HAP-1 (cell line): Measurements from ENCODE around the gene GOLT1A.
A peak's percentile ranks its signal among the peaks of the same experiment; 100 is the strongest.

ENCODE experiments used
- DNase-seq, 2 experiments: peaks; one replicate each; pipeline ENCODE4 v3.0.0-alpha.2; 2016 to 2020; ENCODE audit warnings: low spot score in 2 of 2
- H3K27me3 ChIP-seq: fragments of 250-450 bp; sonication (Bioruptor Pico); 2 replicates; pipeline ENCODE4 v1.5.1; 2020; ENCODE audit warnings: low read depth, mild to moderate bottlenecking, moderate library complexity
- H3K36me3 ChIP-seq: fragments of 250-450 bp; sonication (Bioruptor Pico); replicated peaks from 2 replicates; pipeline ENCODE4 v1.5.1; 2020; ENCODE audit warnings: mild to moderate bottlenecking
- H3K4me1 ChIP-seq: fragments of 250-450 bp; sonication (Bioruptor Pico); 2 replicates; pipeline ENCODE4 v1.5.1; 2020; ENCODE audit warnings: mild to moderate bottlenecking
- H3K4me3 ChIP-seq: fragments of 250-450 bp; sonication (Bioruptor Pico); 2 replicates; pipeline ENCODE4 v1.5.1; 2020; ENCODE audit warnings: mild to moderate bottlenecking, moderate library complexity
- H3K9me3 ChIP-seq: fragments of 250-450 bp; sonication (Bioruptor Pico); 2 replicates; pipeline ENCODE4 v1.5.1; 2020; ENCODE audit warnings: mild to moderate bottlenecking, moderate library complexity
- in situ Hi-C: fragments of 300-500 bp; cut with MboI; formaldehyde crosslinking; loops from 3 replicates; pipeline ENCODE4 v1.14.3; 2020; ENCODE audit warnings: low sequenced_read_pairs, inconsistent platforms, mixed read lengths

Gene GOLT1A

DNA sequence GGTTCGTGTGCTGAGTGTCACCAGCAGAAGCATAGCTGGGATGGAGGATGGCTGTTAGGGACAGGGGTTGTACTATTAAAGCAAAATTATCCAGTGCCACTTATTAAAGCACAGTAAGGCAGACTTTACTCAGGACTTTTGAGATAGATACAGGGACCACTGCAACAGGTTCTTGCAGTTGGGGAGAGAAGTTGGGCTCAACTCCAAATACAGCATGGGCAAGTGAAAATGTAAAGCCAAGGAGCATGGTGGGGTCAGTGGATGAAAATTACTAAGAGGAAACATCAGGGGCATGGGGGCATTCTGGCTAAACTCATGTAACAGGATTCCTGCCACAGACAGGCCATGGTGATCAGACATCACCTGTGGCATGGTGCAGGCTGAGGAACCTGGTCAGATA lies 32.7 kb downstream of the GOLT1A start:
- DNase-seq: no peak
- Histone ChIP-seq H3K4me1 (no peaks in the 10 kb centered on the region), H3K27me3 (peaks cover 19% of the 10 kb centered on the region), H3K4me3 (no peak overlapping the region), H3K9me3 (no peaks in the 10 kb centered on the region), H3K36me3 (no peaks in the 10 kb centered on the region)
- in situ Hi-C loops: no loop called here

GRCh38 chr1:204180133-204180532 lies 33.7 kb downstream of the GOLT1A start:
- in situ Hi-C loops: no loop called here

DNA sequence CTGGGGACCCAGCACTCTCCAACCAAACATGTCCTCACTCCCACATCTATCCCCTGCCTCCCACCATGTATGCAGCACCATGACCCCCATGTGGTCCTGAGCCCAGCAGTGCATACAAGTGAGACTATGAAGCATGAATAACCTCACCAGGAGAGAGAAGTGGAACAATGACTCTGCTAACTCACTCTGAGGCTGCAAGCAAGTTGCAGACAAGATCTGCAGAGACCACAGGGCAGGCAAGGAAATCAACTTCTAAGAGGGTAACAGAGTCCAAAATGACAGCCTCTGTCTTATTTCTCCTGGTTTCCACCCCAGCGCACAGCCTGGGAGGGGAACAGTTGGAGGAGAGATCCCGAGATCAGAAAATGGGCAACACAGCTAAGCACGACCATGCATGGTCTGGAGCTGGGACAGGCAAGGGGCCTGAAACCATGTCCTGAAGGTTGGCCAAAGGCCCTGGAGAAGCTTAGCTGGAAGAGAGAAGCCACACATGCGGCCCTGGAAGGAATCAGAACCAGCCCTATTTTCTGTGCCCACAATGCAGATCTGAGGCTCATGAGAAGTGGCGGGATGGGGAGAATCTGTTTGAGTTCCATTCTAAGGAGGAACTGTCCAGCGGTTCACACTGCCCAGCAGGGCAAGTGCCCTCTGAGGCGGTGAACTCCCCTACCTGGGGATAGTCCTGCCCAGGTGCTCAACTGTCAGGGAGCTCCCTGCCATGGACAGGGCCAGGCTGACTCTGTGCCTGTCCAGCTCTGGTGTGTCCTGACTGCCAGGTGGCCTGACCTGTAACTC lies 35.1 kb downstream of the GOLT1A start:
- Histone ChIP-seq H3K4me3 (no peak overlapping the region), H3K9me3 (no peaks in the 10 kb centered on the region), H3K27me3 (peaks cover 26% of the 10 kb centered on the region), H3K36me3 (no peaks in the 10 kb centered on the region), H3K4me1 (no peaks in the 10 kb centered on the region)
- in situ Hi-C loops: no loop called here
- DNase-seq: no peak

More at GRCh38 chr1:204180133-204180532, 33.7 kb downstream of the GOLT1A start:
- no peaks in the 10 kb centered on the region for H3K4me1 ChIP-seq
- H3K9me3 ChIP-seq: no peaks in the 10 kb centered on the region
- no peak for DNase-seq
- no peaks in the 10 kb centered on the region for H3K36me3 ChIP-seq
- H3K27me3 ChIP-seq: peaks cover 29% of the 10 kb centered on the region
- no peak overlapping the region for H3K4me3 ChIP-seq

GRCh38 chr1:204177133-204177532 lies 36.7 kb downstream of the GOLT1A start:
- no peak overlapping the region for H3K4me3 ChIP-seq
- in situ Hi-C loops: no loop called here

GRCh38 chr1:204176049-204176448 lies 37.7 kb downstream of the GOLT1A start:
- H3K27me3 ChIP-seq: peaks cover 26% of the 10 kb centered on the region
- no peaks in the 10 kb centered on the region for H3K36me3 ChIP-seq
- H3K4me1 ChIP-seq: no peaks in the 10 kb centered on the region
- DNase-seq: no peak
- in situ Hi-C loops: no loop called here
- no peak overlapping the region for H3K4me3 ChIP-seq
- no peaks in the 10 kb centered on the region for H3K9me3 ChIP-seq

More at GRCh38 chr1:204177133-204177532, 36.7 kb downstream of the GOLT1A start:
- H3K4me1 ChIP-seq: no peaks in the 10 kb centered on the region
- H3K36me3 ChIP-seq: no peaks in the 10 kb centered on the region
- DNase-seq: no peak
- peaks cover 26% of the 10 kb centered on the region for H3K27me3 ChIP-seq
- no peaks in the 10 kb centered on the region for H3K9me3 ChIP-seq

- H3K9me3 ChIP-seq: 0 out of 2 replicates have a peak, but pooled peaks cover 7% of the 10 kb centered on the region
- no peaks in the 10 kb centered on the region for H3K36me3 ChIP-seq
- H3K4me3 ChIP-seq: no peak overlapping the region
- H3K4me1 ChIP-seq: no peaks in the 10 kb centered on the region
- DNase-seq: no peak
- in situ Hi-C loops: loop anchor here (25.0 kb wide), 1 partner anchor 337 kb away; the partner anchor contains the start of gene MDM4
- peaks cover 26% of the 10 kb centered on the region for H3K27me3 ChIP-seq
These were observed 38.8 kb downstream of the GOLT1A start for GRCh38 chr1:204174958-204175357.

DNA sequence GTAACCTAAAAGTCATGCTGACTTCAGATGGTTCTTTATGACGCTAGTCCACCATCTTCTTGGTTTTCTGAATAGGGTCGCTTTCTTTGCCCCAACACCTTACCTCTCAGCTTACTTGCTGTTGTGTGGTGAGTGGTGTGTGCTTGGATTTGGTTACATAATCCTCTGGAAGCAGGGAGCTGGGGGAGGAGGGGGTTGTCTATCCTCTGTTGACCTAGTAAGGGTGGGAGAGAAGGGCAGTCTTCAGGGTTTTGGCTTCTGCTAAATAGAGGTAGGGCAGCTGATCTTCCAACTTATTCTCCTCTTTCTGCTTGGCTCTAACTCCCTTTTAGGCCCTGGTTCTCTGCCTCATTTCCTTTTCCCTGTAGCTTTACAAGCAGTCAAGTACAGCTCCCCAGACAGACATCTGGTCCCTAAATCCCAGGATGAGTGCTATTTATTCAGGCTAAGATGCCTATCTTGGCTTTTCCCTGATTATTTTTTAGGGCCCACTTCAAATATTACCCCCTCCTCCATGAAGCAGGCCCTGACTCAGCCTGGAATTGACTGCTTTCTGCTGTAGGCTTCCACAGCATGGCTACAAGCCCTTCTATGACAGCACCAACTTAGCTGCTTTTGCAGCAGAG lies 41.3 kb downstream of the GOLT1A start:
- H3K27me3 ChIP-seq: peaks cover 16% of the 10 kb centered on the region
- no peak overlapping the region for H3K4me3 ChIP-seq
- peaks cover 19% of the 10 kb centered on the region for H3K9me3 ChIP-seq
- no peak for DNase-seq
- no peaks in the 10 kb centered on the region for H3K4me1 ChIP-seq
- in situ Hi-C loops: loop anchor here (25.0 kb wide), 1 partner anchor 340 kb away; the partner anchor contains the start of gene MDM4
- H3K36me3 ChIP-seq: no peaks in the 10 kb centered on the region

- peaks cover 19% of the 10 kb centered on the region for H3K9me3 ChIP-seq
- in situ Hi-C loops: loop anchor here (25.0 kb wide), 1 partner anchor 341 kb away; the partner anchor contains the start of gene MDM4
- H3K36me3 ChIP-seq: no peaks in the 10 kb centered on the region
- DNase-seq: no peak
- H3K27me3 ChIP-seq: peaks cover 16% of the 10 kb centered on the region
- H3K4me3 ChIP-seq: no peak overlapping the region
- H3K4me1 ChIP-seq: no peaks in the 10 kb centered on the region
These were observed 42.0 kb downstream of the GOLT1A start for GRCh38 chr1:204171751-204172178.

DNA sequence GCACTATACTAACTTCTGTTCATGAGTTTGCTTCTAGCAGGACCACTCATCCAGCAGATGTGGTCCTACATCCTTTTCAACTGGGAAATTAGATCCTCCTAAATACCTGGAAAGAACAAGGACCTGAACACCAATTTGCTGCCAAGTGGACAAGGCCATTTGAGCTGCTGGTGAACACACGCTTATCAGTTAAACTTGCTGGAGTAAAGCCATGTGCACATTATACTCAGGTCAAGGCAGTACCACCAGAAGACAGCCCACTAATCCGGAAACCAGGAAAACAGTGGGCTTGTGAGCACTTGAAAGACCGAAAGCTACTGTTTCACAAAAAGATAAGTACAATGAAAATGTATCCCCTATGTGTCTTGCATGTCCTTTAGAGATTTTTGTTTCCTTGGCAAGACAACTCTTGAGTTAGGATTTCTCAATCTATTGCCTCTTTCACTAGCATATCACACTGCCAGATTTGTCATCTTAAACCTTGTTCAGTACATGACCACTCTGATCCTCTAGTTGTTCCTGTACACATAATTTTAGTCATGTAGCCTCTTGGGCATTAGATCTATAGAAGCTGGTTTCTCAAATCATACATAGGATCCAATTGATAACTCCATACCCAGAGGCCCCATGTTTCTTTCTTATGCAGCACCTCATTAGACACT lies 43.2 kb downstream of the GOLT1A start:
- no peak for DNase-seq
- in situ Hi-C loops: loop anchor here (25.0 kb wide), 1 partner anchor 342 kb away; the partner anchor contains the start of gene MDM4
- H3K9me3 ChIP-seq: peaks cover 19% of the 10 kb centered on the region
- no peaks in the 10 kb centered on the region for H3K36me3 ChIP-seq
- no peaks in the 10 kb centered on the region for H3K4me1 ChIP-seq
- H3K27me3 ChIP-seq: peaks cover 5% of the 10 kb centered on the region; the same call in 1 of the 2 replicates
- no peak overlapping the region for H3K4me3 ChIP-seq

DNA sequence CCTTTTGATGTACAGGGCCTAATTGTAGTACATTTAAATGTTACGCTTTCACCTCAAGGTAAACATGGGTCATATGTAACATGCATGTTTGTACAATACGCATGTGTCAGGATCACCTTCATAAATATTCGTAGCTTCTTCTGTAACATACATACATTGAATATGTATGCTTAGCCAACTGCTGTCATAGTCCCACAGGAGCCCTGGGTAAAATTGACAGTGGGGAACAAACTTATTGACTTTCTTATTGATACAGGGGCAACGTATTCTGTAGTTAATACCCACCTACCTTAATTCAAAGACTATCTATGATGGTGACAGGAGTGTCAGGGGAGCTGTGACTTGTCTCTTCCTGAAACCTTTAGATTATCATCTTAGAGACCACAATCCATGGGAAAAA lies 43.9 kb downstream of the GOLT1A start:
- Histone ChIP-seq H3K4me3 (no peak overlapping the region), H3K4me1 (no peaks in the 10 kb centered on the region), H3K9me3 (peaks cover 19% of the 10 kb centered on the region), H3K36me3 (no peaks in the 10 kb centered on the region), H3K27me3 (no peaks in the 10 kb centered on the region)
- in situ Hi-C loops: loop anchor here (25.0 kb wide), 1 partner anchor 342 kb away; the partner anchor contains the start of gene MDM4
- no peak for DNase-seq

DNA sequence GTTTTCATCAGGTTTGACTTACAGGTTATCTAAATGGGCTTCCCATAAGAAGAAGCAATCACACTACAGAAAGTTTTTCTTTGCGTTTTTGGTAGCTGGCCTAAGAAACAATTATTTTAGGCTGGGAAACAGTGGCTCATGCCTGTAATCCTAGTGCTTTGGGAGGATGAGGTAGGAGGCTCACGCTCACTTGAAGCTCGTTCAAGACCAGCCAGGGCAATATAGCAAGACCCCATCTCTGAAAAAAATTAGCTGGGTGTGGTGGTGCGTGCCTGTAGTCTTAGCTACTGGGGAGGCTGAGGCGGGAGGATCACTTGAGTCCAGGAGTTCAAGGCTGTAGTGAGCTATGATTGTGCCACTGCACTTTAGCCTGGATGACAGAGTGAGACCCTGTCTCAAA lies 46.1 kb downstream of the GOLT1A start:
- in situ Hi-C loops: loop anchor here (25.0 kb wide), 1 partner anchor 345 kb away; the partner anchor contains the start of gene MDM4
- Histone ChIP-seq H3K36me3 (no peaks in the 10 kb centered on the region), H3K4me3 (no peak overlapping the region), H3K9me3 (peaks cover 19% of the 10 kb centered on the region), H3K4me1 (no peaks in the 10 kb centered on the region), H3K27me3 (no peaks in the 10 kb centered on the region)
- no peak for DNase-seq

DNA sequence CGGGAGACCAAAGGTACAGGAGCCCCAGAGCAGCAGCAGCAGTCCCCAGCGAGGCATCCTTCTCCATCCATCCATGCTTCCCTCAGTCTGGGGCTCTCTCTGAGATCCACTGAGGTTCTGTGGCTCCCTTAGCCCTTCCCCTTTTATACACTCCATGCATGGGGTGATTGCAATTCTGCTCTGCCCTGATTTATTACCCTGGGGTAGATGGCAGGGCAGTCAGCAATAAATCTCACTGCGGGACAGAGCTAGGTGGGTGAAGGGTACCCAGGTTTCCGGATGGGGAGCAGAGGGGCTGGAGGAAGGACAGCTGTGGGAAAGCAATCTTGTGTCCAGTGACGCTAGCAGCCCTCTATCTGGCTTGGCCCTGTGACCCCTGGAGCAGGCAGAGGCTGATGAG lies 47.6 kb downstream of the GOLT1A start, which contains the start of gene REN:
REN (minus strand) TSS at position 119 of the 400 bp plus-strand sequence; CDS start at position 75, 44 bp downstream.
- peaks cover 19% of the 10 kb centered on the region for H3K9me3 ChIP-seq
- no peak for DNase-seq
- H3K36me3 ChIP-seq: no peaks in the 10 kb centered on the region
- in situ Hi-C loops: loop anchor here (25.0 kb wide), 1 partner anchor 346 kb away; the partner anchor contains the start of gene MDM4
- no peak within 1 kb of the TSS for H3K4me3 ChIP-seq
- H3K4me1 ChIP-seq: no peaks in the 10 kb centered on the region
- H3K27me3 ChIP-seq: no peaks in the 10 kb centered on the region

GRCh38 chr1:204162494-204163074 lies 51.2 kb downstream of the GOLT1A start:
- H3K4me1 ChIP-seq: no peaks in the 10 kb centered on the region
- no peaks in the 10 kb centered on the region for H3K36me3 ChIP-seq
- no peaks in the 10 kb centered on the region for H3K27me3 ChIP-seq
- H3K4me3 ChIP-seq: no peak overlapping the region
- DNase-seq: peak; percentile 50 to 87
- in situ Hi-C loops: loop anchor here (25.0 kb wide), 1 partner anchor 350 kb away; the partner anchor contains the start of gene MDM4
- no peaks in the 10 kb centered on the region for H3K9me3 ChIP-seq
